Left lung (tissue), 10 donors: ENCODE measurements around the gene MYO5C. TPM values are rescaled to one million over a fixed set of nuclear protein-coding genes. Genes with fewer than 3 reads are reported as not detected.
"Not testable (repeated sequence)": the region's sequence is repeated elsewhere in the genome, so short reads cannot be mapped to it uniquely, and the experiment has no call there.

ENCODE experiments used
- ATAC-seq: fragments of 200-7000 bp; cut with Tn5 transposase; one replicate; pipeline ENCODE4 v1.9.1; 2020; ENCODE audit warnings: moderate library complexity
- DNase-seq, 4 donors: peaks; one replicate each; pipeline ENCODE4 v3.0.0-alpha.2; 2013 to 2020
- H3K27ac ChIP-seq, 2 donors: fragments of 200-600 bp; sonication (generic) in 1 of 2; one replicate each; pipeline versions ENCODE4 v1.5.0 to v1.8.0; 2020 to 2021
- H3K27me3 ChIP-seq, 2 donors: fragments of 200-600 bp; sonication (generic) in 1 of 2; one replicate each; pipeline versions ENCODE4 v1.5.0 to v1.8.0; 2020 to 2021
- H3K36me3 ChIP-seq, 2 donors: fragments of 200-600 bp; sonication (generic) in 1 of 2; one replicate each; pipeline versions ENCODE4 v1.5.0 to v1.8.0; 2020 to 2021
- H3K4me1 ChIP-seq, 2 donors: fragments of 200-600 bp; one replicate each; pipeline ENCODE4 v1.8.0; 2021
- H3K4me3 ChIP-seq, 2 donors: fragments of 200-600 bp; sonication (generic) in 1 of 2; one replicate each; pipeline versions ENCODE4 v1.5.0 to v1.8.0; 2020 to 2021; ENCODE audit warnings: mild to moderate bottlenecking in 1 of 2
- H3K9me3 ChIP-seq, 2 donors: fragments of 200-600 bp; sonication (generic) in 1 of 2; one replicate each; pipeline versions ENCODE4 v1.5.0 to v1.8.0; 2020 to 2021
- CTCF ChIP-seq, 2 donors: fragments of 200-600 bp; sonication (generic) in 1 of 2; IDR thresholded peaks; one replicate each; pipeline versions ENCODE4 v1.5.0 to v1.8.0; 2021; ENCODE audit warnings: antibody characterized with exemption in 2 of 2
- intact Hi-C, 2 donors: fragments of 100-400 bp; cut with DNase I; formaldehyde crosslinking; loops; one replicate each; pipeline versions ENCODE4 v1.11.2 to v1.14.2; 2022
- polyA plus RNA-seq, 6 donors: library from polyadenylated mRNA; unstranded; fragments of 120-200 nt; gene quantifications; one replicate each; pipeline ENCODE4 v1.2.1, GENCODE V29; 2013; ENCODE audit not compliant: insufficient read length in 6 of 6
- total RNA-seq, 2 donors: library from RNA; stranded (reverse); fragmentation: NEBNext Ultra II Directional; extraction: Animal tissue kit (Norgen Biotek cat#: 25700); gene quantifications; one replicate each; pipeline ENCODE4 v1.2.1, GENCODE V29; 2021
- donor health status: DM: no; HTN: yes; CAD: no.
- donor health status: DM: no; HTN: no; CAD: no.

MYO5C gene
- total and polyA plus RNA-seq, 8 donors: 29.7 to 89.2 (median 36.7) TPM

GRCh38 chr15:52289629-52290081 lies 5.9 kb downstream of the MYO5C start:
- no peaks in the 10 kb centered on the region for H3K36me3 ChIP-seq
- TF ChIP-seq CTCF (IDR thresholded peaks at IDR 0.05): no peak
- intact Hi-C loops: no loop called here
- H3K4me1 ChIP-seq: peaks cover 0 to 13% of the 10 kb centered on the region in 2 donors
- no peaks in the 10 kb centered on the region for H3K9me3 ChIP-seq
- peak overlapping the region; percentile 53 to 88 for H3K27ac ChIP-seq
- ATAC-seq (peak; percentile 68), DNase-seq (peak in 1 of 4 donors; percentile 85)
- H3K27me3 ChIP-seq: peaks cover under 1 to 18% of the 10 kb centered on the region in 2 donors
- H3K4me3 ChIP-seq: no peak overlapping the region

- DNase-seq: no peak
- H3K36me3 ChIP-seq: no peaks in the 10 kb centered on the region
- H3K27ac ChIP-seq: peak overlapping the region; percentile 53 to 88
- H3K4me3 ChIP-seq: no peak overlapping the region
- ATAC-seq: no peak
- peaks cover 0 to 11% of the 10 kb centered on the region in 2 donors for H3K27me3 ChIP-seq
- no peaks in the 10 kb centered on the region for H3K9me3 ChIP-seq
- intact Hi-C loops: no loop called here
- TF ChIP-seq CTCF (IDR thresholded peaks at IDR 0.05): no peak
- H3K4me1 ChIP-seq: peaks cover 0 to 13% of the 10 kb centered on the region in 2 donors
Observed at GRCh38 chr15:52288986-52289385, 6.6 kb downstream of the MYO5C start.

- ATAC-seq (peak; percentile 85), DNase-seq (peak in 3 of 4 donors; percentile 76 to 89 (median 83))
- Histone ChIP-seq H3K36me3 (no peaks in the 10 kb centered on the region), H3K4me1 (peaks cover 0 to 7% of the 10 kb centered on the region in 2 donors), H3K27me3 (peaks cover 0 to 5% of the 10 kb centered on the region in 2 donors), H3K9me3 (no peaks in the 10 kb centered on the region), H3K4me3 (no peak overlapping the region), H3K27ac (peak overlapping the region; percentile 67 to 88)
- intact Hi-C loops: no loop called here
- no peak for TF ChIP-seq CTCF (IDR thresholded peaks at IDR 0.05)
Observed at GRCh38 chr15:52288051-52288942, 7.3 kb downstream of the MYO5C start.

GRCh38 chr15:52287114-52287513 lies 8.5 kb downstream of the MYO5C start:
- Histone ChIP-seq H3K4me3 (no peak overlapping the region), H3K27me3 (no peaks in the 10 kb centered on the region), H3K9me3 (no peaks in the 10 kb centered on the region), H3K27ac (peak overlapping the region; percentile 67 to 88), H3K36me3 (no peaks in the 10 kb centered on the region), H3K4me1 (no peaks in the 10 kb centered on the region)
- no peak for DNase-seq
- TF ChIP-seq CTCF (IDR thresholded peaks at IDR 0.05): no peak
- intact Hi-C loops: no loop called here
- ATAC-seq: peak; percentile 38

- H3K27ac ChIP-seq: not testable (repeated sequence)
Observed at GRCh38 chr15:52285941-52286340, 9.7 kb downstream of the MYO5C start.

More at GRCh38 chr15:52285941-52286340, 9.7 kb downstream of the MYO5C start:
- H3K4me1 ChIP-seq, H3K9me3 ChIP-seq, H3K4me3 ChIP-seq, H3K27me3 ChIP-seq, ATAC-seq, H3K36me3 ChIP-seq, intact Hi-C loops: not testable (repeated sequence)
- peak in 1 of 4 donors; percentile 73 for DNase-seq
